ENCODE measurements around the gene JMY. TPM values are rescaled to one million over a fixed set of nuclear protein-coding genes. Genes with fewer than 3 reads are reported as not detected.

Gene JMY
- total and polyA plus RNA-seq, 2 donors (not counting 3 experiments of a cell fraction or from before 2014, with no cell fraction given) = 1.5 to 6.5 TPM

- Histone ChIP-seq H2AFZ (ENCODE audit: low read depth, low read length) (no peak overlapping the region), H3K27ac (ENCODE audit: insufficient read depth, low read depth, low read length) (no peak overlapping the region), H3K36me3 (ENCODE audit: control insufficient read depth in 2 of 2, extremely low read depth in 1 of 2, insufficient read depth in 2 of 2, low read length in 2 of 2) (no peaks in the 10 kb centered on the region), H3K4me1 (ENCODE audit: control insufficient read depth, extremely low read depth, insufficient read depth, low read length) (no peaks in the 10 kb centered on the region), H3K4me2 (ENCODE audit: insufficient read depth, low read length) (no peak overlapping the region), H3K4me3 (replicated peaks in 1 of 3; ENCODE audit: insufficient read depth in 1 of 3, low read depth in 1 of 3, low read length in 3 of 3) (no peak overlapping the region), H4K20me1 (replicated peaks; ENCODE audit: control insufficient read depth, extremely low read depth, insufficient read depth, low read length) (no peaks in the 10 kb centered on the region), H3K9me1 (replicated peaks; ENCODE audit: control insufficient read depth, extremely low read depth, insufficient read depth, low read length) (no peaks in the 10 kb centered on the region), H3K27me3 (ENCODE audit: control insufficient read depth in 2 of 2, insufficient read depth in 2 of 2, low read length in 2 of 2) (no peaks in the 10 kb centered on the region), H3K79me2 (ENCODE audit: control insufficient read depth, insufficient read depth, low read length) (no peaks in the 10 kb centered on the region), H3K9ac (replicated peaks; ENCODE audit: extremely low read depth, insufficient read depth, low read length) (no peak overlapping the region), H3K9me3 (replicated peaks; ENCODE audit: control insufficient read depth, insufficient read depth, low read length) (no peaks in the 10 kb centered on the region)
- dilution Hi-C loops (cut with MboI; ENCODE audit: extremely low pct_ligation_motif_present, low sequenced_read_pairs) (no loop called here), intact Hi-C loops (cut with micrococcal nuclease) (no loop called here)
- peak; percentile 8 for FAIRE-seq
- BruUV-seq (replicated peaks) = no TSS peak
- ChIA-PET POLR2A (no interaction called here), CTCF (interaction anchor here (1.1 kb wide), 1 partner anchor 137 kb away, joined by 4 read pairs; no protein-coding TSS in a partner anchor)
- no peak for DNase-seq (ENCODE audit: low read depth, low spot score)
- no peak for TF ChIP-seq GATA2 (IDR thresholded peaks at IDR 0.05; ENCODE audit: insufficient read depth, insufficient read length, low read depth, low read length)
- TF ChIP-seq FOS (IDR thresholded peaks at IDR 0.05; ENCODE audit: borderline replicate concordance, insufficient read depth, low read length) = no peak
- TF ChIP-seq JUN (IDR thresholded peaks at IDR 0.05; ENCODE audit: borderline replicate concordance, insufficient read depth, insufficient read length, low read depth) = no peak
- no peak for TF ChIP-seq MAX (IDR thresholded peaks at IDR 0.05; ENCODE audit: insufficient read depth, insufficient read length)
- no peak for TF ChIP-seq POLR2A (IDR thresholded peaks at IDR 0.05; ENCODE audit: low read depth, low read length)
- no peak for TF ChIP-seq MYC (IDR thresholded peaks at IDR 0.05; ENCODE audit: low read depth, low read length)
- no peak for TF ChIP-seq CTCF (IDR thresholded peaks at IDR 0.05; ENCODE audit: extremely low read depth in 1 of 2, insufficient read depth in 1 of 2, low read depth in 1 of 2, low read length in 2 of 2)
- TF ChIP-seq POLR2AphosphoS5 (IDR thresholded peaks at IDR 0.05; ENCODE audit: insufficient read depth, low read depth, low read length) = no peak
- no peak for TF ChIP-seq EZH2 (IDR thresholded peaks at IDR 0.05; ENCODE audit: borderline replicate concordance, low read depth, low read length, severe bottlenecking)
These were observed 33.8 kb downstream of the JMY start for GRCh38 chr5:79269733-79270166.
